ENCODE results near the gene PLAAT5. TPM values are rescaled to one million over a fixed set of nuclear protein-coding genes. Genes with fewer than 3 reads are reported as not detected.

PLAAT5 gene
- total and polyA plus RNA-seq, 2 donors (not counting 3 experiments of a cell fraction or from before 2014, with no cell fraction given): not detected

GRCh38 chr11:63472372-63472771, 18.6 kb downstream of the PLAAT5 start:
- Histone ChIP-seq H3K9ac (replicated peaks; ENCODE audit: extremely low read depth, insufficient read depth, low read length) (no peak overlapping the region), H3K4me3 (replicated peaks in 1 of 3; ENCODE audit: insufficient read depth in 1 of 3, low read depth in 1 of 3, low read length in 3 of 3) (no peak overlapping the region), H3K4me1 (ENCODE audit: control insufficient read depth, extremely low read depth, insufficient read depth, low read length) (no peaks in the 10 kb centered on the region), H3K79me2 (ENCODE audit: control insufficient read depth, insufficient read depth, low read length) (no peaks in the 10 kb centered on the region), H3K36me3 (ENCODE audit: control insufficient read depth in 2 of 2, extremely low read depth in 1 of 2, insufficient read depth in 2 of 2, low read length in 2 of 2) (no peaks in the 10 kb centered on the region), H3K9me3 (replicated peaks; ENCODE audit: control insufficient read depth, insufficient read depth, low read length) (no peaks in the 10 kb centered on the region), H3K27me3 (ENCODE audit: control insufficient read depth in 2 of 2, insufficient read depth in 2 of 2, low read length in 2 of 2) (peaks cover 0 to 20% of the 10 kb centered on the region in 2 experiments), H3K9me1 (replicated peaks; ENCODE audit: control insufficient read depth, extremely low read depth, insufficient read depth, low read length) (no peaks in the 10 kb centered on the region), H3K4me2 (ENCODE audit: insufficient read depth, low read length) (no peak overlapping the region), H4K20me1 (replicated peaks; ENCODE audit: control insufficient read depth, extremely low read depth, insufficient read depth, low read length) (no peaks in the 10 kb centered on the region), H2AFZ (ENCODE audit: low read depth, low read length) (no peak overlapping the region), H3K27ac (ENCODE audit: insufficient read depth, low read depth, low read length) (no peak overlapping the region)
- CTCF ChIA-PET: no interaction called here
- no peak for FAIRE-seq
- TF ChIP-seq GATA2 (IDR thresholded peaks at IDR 0.05; ENCODE audit: insufficient read depth, insufficient read length, low read depth, low read length) (no peak), CTCF (IDR thresholded peaks at IDR 0.05; ENCODE audit: extremely low read depth in 1 of 2, insufficient read depth in 1 of 2, low read depth in 1 of 2, low read length in 2 of 2) (no peak), EZH2 (IDR thresholded peaks at IDR 0.05; ENCODE audit: borderline replicate concordance, low read depth, low read length, severe bottlenecking) (no peak), FOS (IDR thresholded peaks at IDR 0.05; ENCODE audit: borderline replicate concordance, insufficient read depth, low read length) (no peak), MYC (IDR thresholded peaks at IDR 0.05; ENCODE audit: low read depth, low read length) (no peak), POLR2A (IDR thresholded peaks at IDR 0.05; ENCODE audit: low read depth, low read length) (no peak), POLR2AphosphoS5 (IDR thresholded peaks at IDR 0.05; ENCODE audit: insufficient read depth, low read depth, low read length) (no peak), MAX (IDR thresholded peaks at IDR 0.05; ENCODE audit: insufficient read depth, insufficient read length) (no peak), JUN (IDR thresholded peaks at IDR 0.05; ENCODE audit: borderline replicate concordance, insufficient read depth, insufficient read length, low read depth) (no peak)
- dilution Hi-C loops (cut with MboI; ENCODE audit: extremely low pct_ligation_motif_present, low sequenced_read_pairs) (no loop called here), intact Hi-C loops (cut with micrococcal nuclease) (no loop called here)
- POLR2A ChIA-PET: no interaction called here
- no TSS peak for BruUV-seq (replicated peaks)
- no peak for DNase-seq (ENCODE audit: low read depth, low spot score)
